Measurements from ENCODE around the gene CEP112.
A peak's percentile ranks its signal among the peaks of the same experiment; 100 is the strongest.

CEP112 gene

GRCh38 chr17:65988451-65988850 is 203.5 kb downstream of the CEP112 start:
- no peak for DNase-seq (ENCODE audit: low read depth)

- peak; percentile 14 for DNase-seq (ENCODE audit: low read depth)
These were observed 203.9 kb downstream of the CEP112 start for GRCh38 chr17:65987988-65988387.

- DNase-seq (ENCODE audit: low read depth) = no peak
These were observed 206.4 kb downstream of the CEP112 start for GRCh38 chr17:65985571-65985970.

- no peak for DNase-seq (ENCODE audit: low read depth)
These were observed 207.6 kb downstream of the CEP112 start for GRCh38 chr17:65984299-65984698.

GRCh38 chr17:65978871-65979270 is 213.1 kb downstream of the CEP112 start:
- no peak for DNase-seq (ENCODE audit: low read depth)

GRCh38 chr17:65977041-65977440 is 214.9 kb downstream of the CEP112 start:
- no peak for DNase-seq (ENCODE audit: low read depth)

GRCh38 chr17:65975878-65976277 is 216.1 kb downstream of the CEP112 start:
- DNase-seq (ENCODE audit: low read depth) = no peak

- DNase-seq (ENCODE audit: low read depth) = no peak
These were observed 218.7 kb downstream of the CEP112 start for GRCh38 chr17:65973237-65973636.

- DNase-seq (ENCODE audit: low read depth) = no peak
These were observed 224.6 kb downstream of the CEP112 start for GRCh38 chr17:65967372-65967771.

GRCh38 chr17:65966072-65966695 is 225.7 kb downstream of the CEP112 start:
- DNase-seq (ENCODE audit: low read depth) = no peak

- no peak for DNase-seq (ENCODE audit: low read depth)
These were observed 228.8 kb downstream of the CEP112 start for GRCh38 chr17:65963179-65963578.

GRCh38 chr17:65959630-65960029 is 232.3 kb downstream of the CEP112 start:
- no peak for DNase-seq (ENCODE audit: low read depth)

GRCh38 chr17:65956814-65957213 is 235.1 kb downstream of the CEP112 start:
- DNase-seq (ENCODE audit: low read depth) = no peak

GRCh38 chr17:65954148-65954449 is 237.8 kb downstream of the CEP112 start:
- no peak for DNase-seq (ENCODE audit: low read depth)

- no peak for DNase-seq (ENCODE audit: low read depth)
These were observed 238.4 kb downstream of the CEP112 start for GRCh38 chr17:65953316-65954147.

- no peak for DNase-seq (ENCODE audit: low read depth)
These were observed 239.3 kb downstream of the CEP112 start for GRCh38 chr17:65952586-65952985.

- no peak for DNase-seq (ENCODE audit: low read depth)
These were observed 239.9 kb downstream of the CEP112 start for GRCh38 chr17:65952015-65952414.

GRCh38 chr17:65947831-65948230 is 244.1 kb downstream of the CEP112 start:
- DNase-seq (ENCODE audit: low read depth) = no peak

GRCh38 chr17:65942592-65942991 is 249.3 kb downstream of the CEP112 start:
- no peak for DNase-seq (ENCODE audit: low read depth)

- no peak for DNase-seq (ENCODE audit: low read depth)
These were observed 250.5 kb downstream of the CEP112 start for GRCh38 chr17:65941356-65941899.

- DNase-seq (ENCODE audit: low read depth) = no peak
These were observed 255.9 kb downstream of the CEP112 start for GRCh38 chr17:65936013-65936412.

GRCh38 chr17:65933290-65933689 is 258.6 kb downstream of the CEP112 start:
- DNase-seq (ENCODE audit: low read depth) = no peak

Measured in GM04504 (cell line).